Measurements from ENCODE around the gene ZDHHC14. TPM values are rescaled to one million over a fixed set of nuclear protein-coding genes. Genes with fewer than 3 reads are reported as not detected.

The ZDHHC14 gene
- total and polyA plus RNA-seq, 4 donors = 12.3 to 46.8 (median 28.1) TPM

DNA sequence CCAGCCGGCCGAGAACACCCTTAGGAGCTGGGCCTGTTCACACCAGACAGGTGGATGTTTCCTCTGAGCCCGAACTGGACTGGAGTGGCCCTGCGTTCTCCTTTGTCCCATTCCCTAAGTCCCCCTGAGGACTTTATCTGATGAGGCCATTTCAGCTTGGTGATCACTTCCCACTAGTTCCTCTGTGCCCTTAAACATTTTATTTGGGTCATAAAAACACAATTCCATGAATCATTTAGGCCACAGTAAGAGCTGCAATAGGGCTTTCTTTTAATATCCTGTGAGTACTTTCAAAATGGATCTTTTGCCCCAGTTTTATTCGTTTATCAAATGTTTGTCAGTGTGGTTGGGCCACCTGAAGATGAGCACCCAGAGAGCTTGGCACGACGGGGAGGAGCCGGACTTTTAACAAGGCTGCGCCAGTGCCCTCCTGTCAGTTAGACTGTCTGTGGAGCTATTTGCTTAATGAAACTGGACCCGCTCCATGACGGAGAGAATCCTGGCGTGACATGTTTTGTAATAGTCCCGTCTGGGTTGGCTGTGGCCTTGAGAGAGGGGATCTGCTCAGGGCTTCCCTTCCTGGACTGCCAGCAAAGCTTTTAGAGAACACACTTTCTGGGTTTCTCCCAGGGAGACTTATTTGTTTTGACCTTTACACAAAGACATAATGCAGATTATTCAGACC is 53.5 kb downstream of the ZDHHC14 start:
- H3K9me3 ChIP-seq (ENCODE audit: control insufficient read depth, insufficient read depth, low read length) = no peaks in the 10 kb centered on the region
- peaks cover 46% of the 10 kb centered on the region for H3K4me1 ChIP-seq (ENCODE audit: control insufficient read depth, insufficient read depth, low read length)
- no peak overlapping the region for H3K4me3 ChIP-seq (ENCODE audit: low read depth, low read length)
- peak in 5 of 6 donors; percentile 47 to 86 (median 52) for DNase-seq (ENCODE audit: low read depth in 4 of 6, low spot score in 6 of 6)
- 32% methylated on average over 13 of the region's 13 CpGs for whole genome bisulfite sequencing (ENCODE audit: insufficient coverage)
- H3K36me3 ChIP-seq (ENCODE audit: control insufficient read depth, insufficient read depth, low read length) = no peaks in the 10 kb centered on the region
- H3K27me3 ChIP-seq (ENCODE audit: control insufficient read depth, insufficient read depth, low read length) = no peaks in the 10 kb centered on the region
- no peak overlapping the region for H3K27ac ChIP-seq (ENCODE audit: low read depth, low read length)

DNA sequence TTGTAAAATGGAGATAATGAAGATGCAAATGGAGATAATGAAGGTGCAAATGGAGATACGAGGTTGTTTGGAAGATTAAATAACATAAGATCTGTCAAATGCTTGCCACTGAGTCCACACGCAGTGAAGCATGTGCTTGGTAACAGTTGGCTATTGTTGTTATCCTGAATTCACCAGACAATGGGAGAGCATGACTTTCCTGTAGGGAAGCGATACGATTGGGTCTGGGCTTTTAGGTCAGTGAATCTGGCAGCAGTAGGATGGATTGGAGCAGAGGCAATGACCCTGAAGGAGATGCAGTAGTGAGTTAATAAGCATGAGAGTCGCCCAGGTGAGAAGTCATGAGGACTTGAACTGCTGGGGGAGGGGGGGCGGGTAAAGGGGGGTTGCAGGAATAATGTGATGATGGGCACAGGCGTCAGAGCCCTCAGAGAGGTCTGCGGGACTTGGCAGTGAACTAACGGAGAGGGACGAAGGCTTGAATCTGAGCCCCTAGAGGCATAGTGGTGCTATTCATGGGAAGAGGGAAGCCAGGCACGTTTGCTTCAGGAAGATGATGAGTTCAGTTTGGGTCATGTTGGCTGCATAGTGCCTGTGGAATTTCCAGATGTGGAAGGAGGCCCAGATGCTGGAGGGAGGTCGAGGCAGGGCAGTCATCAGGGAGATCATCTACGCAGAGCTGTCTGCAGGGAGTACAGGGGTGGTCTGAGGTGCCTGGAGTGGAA is 55.4 kb downstream of the ZDHHC14 start:
- H3K27me3 ChIP-seq (ENCODE audit: control insufficient read depth, insufficient read depth, low read length) = no peaks in the 10 kb centered on the region
- H3K27ac ChIP-seq (ENCODE audit: low read depth, low read length) = no peak overlapping the region
- no peak for DNase-seq (ENCODE audit: low read depth in 4 of 6, low spot score in 6 of 6)
- peaks cover 46% of the 10 kb centered on the region for H3K4me1 ChIP-seq (ENCODE audit: control insufficient read depth, insufficient read depth, low read length)
- no peak overlapping the region for H3K4me3 ChIP-seq (ENCODE audit: low read depth, low read length)
- 50% methylated on average over 13 of the region's 13 CpGs for WGBS (ENCODE audit: insufficient coverage)
- H3K9me3 ChIP-seq (ENCODE audit: control insufficient read depth, insufficient read depth, low read length) = no peaks in the 10 kb centered on the region
- no peaks in the 10 kb centered on the region for H3K36me3 ChIP-seq (ENCODE audit: control insufficient read depth, insufficient read depth, low read length)

DNA sequence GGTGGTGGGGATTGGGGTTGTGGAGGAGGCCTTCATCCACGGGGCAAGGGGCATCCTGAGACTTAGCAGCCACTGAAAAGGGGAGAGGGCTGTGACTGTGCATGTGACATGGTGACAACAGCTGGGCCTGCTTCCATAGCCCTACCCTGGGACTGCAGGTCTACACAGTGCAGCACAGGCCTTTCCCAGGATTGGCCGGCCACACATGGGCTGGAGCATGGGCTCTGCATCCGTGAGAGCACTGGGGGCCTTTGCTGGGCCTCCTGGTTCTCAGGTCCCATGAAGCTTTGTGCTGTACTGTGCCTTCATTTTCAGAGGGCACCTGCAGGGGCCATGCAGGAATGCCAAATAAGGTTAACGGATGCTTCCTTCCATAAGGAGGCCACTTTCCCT is 56.0 kb downstream of the ZDHHC14 start:
- H3K27ac ChIP-seq (ENCODE audit: low read depth, low read length) = no peak overlapping the region
- H3K36me3 ChIP-seq (ENCODE audit: control insufficient read depth, insufficient read depth, low read length) = no peaks in the 10 kb centered on the region
- no peaks in the 10 kb centered on the region for H3K27me3 ChIP-seq (ENCODE audit: control insufficient read depth, insufficient read depth, low read length)
- H3K4me1 ChIP-seq (ENCODE audit: control insufficient read depth, insufficient read depth, low read length) = peaks cover 42% of the 10 kb centered on the region
- H3K4me3 ChIP-seq (ENCODE audit: low read depth, low read length) = no peak overlapping the region
- 87% methylated on average over 3 of the region's 4 CpGs for WGBS (ENCODE audit: insufficient coverage)
- no peak for DNase-seq (ENCODE audit: low read depth in 4 of 6, low spot score in 6 of 6)
- no peaks in the 10 kb centered on the region for H3K9me3 ChIP-seq (ENCODE audit: control insufficient read depth, insufficient read depth, low read length)

DNA sequence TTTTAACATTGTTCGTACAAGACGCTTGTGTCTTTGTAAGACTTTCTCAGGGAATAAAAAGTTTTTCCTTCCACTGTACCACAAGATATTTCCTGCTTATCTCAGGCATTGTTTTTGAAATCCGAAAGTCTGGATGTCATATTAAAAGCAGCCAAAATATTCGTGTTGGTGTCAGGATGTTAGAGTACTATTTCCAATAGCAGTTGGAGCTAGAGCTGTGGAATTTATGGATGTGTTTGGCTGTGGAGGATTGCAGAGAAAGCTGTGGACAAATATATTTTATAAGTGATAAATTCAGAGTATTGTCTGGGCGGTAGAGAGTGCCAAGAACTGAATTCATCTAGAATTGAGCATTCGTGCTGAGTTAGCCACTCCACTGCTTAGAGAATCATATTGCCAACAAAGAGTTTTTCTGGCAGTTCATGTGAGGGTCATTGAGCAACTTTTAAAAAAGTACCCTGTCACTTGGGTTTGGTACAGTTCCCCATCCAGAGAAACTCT is 57.7 kb downstream of the ZDHHC14 start:
- H3K4me3 ChIP-seq (ENCODE audit: low read depth, low read length) = no peak overlapping the region
- no peak overlapping the region for H3K27ac ChIP-seq (ENCODE audit: low read depth, low read length)
- no peaks in the 10 kb centered on the region for H3K9me3 ChIP-seq (ENCODE audit: control insufficient read depth, insufficient read depth, low read length)
- peaks cover 29% of the 10 kb centered on the region for H3K4me1 ChIP-seq (ENCODE audit: control insufficient read depth, insufficient read depth, low read length)
- DNase-seq (ENCODE audit: low read depth in 4 of 6, low spot score in 6 of 6) = peak in 1 of 6 donors; percentile 32
- no peaks in the 10 kb centered on the region for H3K27me3 ChIP-seq (ENCODE audit: control insufficient read depth, insufficient read depth, low read length)
- H3K36me3 ChIP-seq (ENCODE audit: control insufficient read depth, insufficient read depth, low read length) = no peaks in the 10 kb centered on the region
- 67% methylated on average over 1 of the region's 6 CpGs for WGBS (ENCODE audit: insufficient coverage)

DNA sequence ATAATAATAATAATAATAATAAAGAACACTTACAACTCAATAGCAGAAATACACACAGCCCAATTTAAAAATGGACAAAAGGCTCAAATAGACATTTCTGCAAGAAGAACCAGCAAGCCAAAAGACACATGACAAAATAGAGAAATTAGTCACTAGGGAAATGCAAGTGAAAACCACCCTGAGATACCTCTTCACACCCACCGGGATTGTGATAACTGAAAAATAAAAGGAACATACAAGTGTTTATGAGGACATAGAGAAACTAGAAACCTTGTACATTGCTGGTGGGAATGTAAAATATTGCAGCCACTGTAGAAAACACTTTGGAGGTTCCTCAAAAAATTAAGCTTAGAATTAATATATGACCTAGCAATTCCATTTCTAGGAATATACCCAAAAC is 59.2 kb downstream of the ZDHHC14 start:
- Histone ChIP-seq H3K4me3 (ENCODE audit: low read depth, low read length) (no peak overlapping the region), H3K36me3 (ENCODE audit: control insufficient read depth, insufficient read depth, low read length) (no peaks in the 10 kb centered on the region), H3K4me1 (ENCODE audit: control insufficient read depth, insufficient read depth, low read length) (peaks cover 18% of the 10 kb centered on the region), H3K9me3 (ENCODE audit: control insufficient read depth, insufficient read depth, low read length) (no peaks in the 10 kb centered on the region), H3K27ac (ENCODE audit: low read depth, low read length) (no peak overlapping the region), H3K27me3 (ENCODE audit: control insufficient read depth, insufficient read depth, low read length) (no peaks in the 10 kb centered on the region)
- WGBS (ENCODE audit: insufficient coverage) = no CpG with 5 or more reads among the region's 1 CpG
- DNase-seq (ENCODE audit: low read depth in 4 of 6, low spot score in 6 of 6) = no peak

DNA sequence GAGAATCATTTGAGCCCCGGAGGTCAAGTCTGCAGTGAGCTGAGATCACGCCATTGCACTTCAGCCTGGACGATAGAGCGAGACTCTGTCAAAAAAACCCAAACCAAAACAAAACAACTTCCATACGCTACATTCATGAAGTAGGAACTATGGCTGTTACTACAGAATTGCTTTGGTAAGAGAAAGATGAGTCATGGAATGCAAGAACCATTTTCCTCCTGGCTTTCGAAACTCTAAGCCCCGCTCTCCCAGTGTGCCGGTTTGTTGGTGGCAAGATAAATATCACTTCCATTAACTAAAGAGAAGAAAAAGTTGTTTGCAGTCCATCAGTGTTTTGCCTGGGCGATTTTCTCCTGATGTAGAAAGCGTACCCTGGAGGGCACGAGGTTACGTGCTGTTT is 61.3 kb downstream of the ZDHHC14 start:
- H3K27me3 ChIP-seq (ENCODE audit: control insufficient read depth, insufficient read depth, low read length) = no peaks in the 10 kb centered on the region
- peaks cover under 1% of the 10 kb centered on the region for H3K4me1 ChIP-seq (ENCODE audit: control insufficient read depth, insufficient read depth, low read length)
- no peak for DNase-seq (ENCODE audit: low read depth in 4 of 6, low spot score in 6 of 6)
- H3K9me3 ChIP-seq (ENCODE audit: control insufficient read depth, insufficient read depth, low read length) = no peaks in the 10 kb centered on the region
- H3K27ac ChIP-seq (ENCODE audit: low read depth, low read length) = no peak overlapping the region
- H3K4me3 ChIP-seq (ENCODE audit: low read depth, low read length) = no peak overlapping the region
- WGBS (ENCODE audit: insufficient coverage) = 96% methylated on average over 4 of the region's 12 CpGs
- no peaks in the 10 kb centered on the region for H3K36me3 ChIP-seq (ENCODE audit: control insufficient read depth, insufficient read depth, low read length)

DNA sequence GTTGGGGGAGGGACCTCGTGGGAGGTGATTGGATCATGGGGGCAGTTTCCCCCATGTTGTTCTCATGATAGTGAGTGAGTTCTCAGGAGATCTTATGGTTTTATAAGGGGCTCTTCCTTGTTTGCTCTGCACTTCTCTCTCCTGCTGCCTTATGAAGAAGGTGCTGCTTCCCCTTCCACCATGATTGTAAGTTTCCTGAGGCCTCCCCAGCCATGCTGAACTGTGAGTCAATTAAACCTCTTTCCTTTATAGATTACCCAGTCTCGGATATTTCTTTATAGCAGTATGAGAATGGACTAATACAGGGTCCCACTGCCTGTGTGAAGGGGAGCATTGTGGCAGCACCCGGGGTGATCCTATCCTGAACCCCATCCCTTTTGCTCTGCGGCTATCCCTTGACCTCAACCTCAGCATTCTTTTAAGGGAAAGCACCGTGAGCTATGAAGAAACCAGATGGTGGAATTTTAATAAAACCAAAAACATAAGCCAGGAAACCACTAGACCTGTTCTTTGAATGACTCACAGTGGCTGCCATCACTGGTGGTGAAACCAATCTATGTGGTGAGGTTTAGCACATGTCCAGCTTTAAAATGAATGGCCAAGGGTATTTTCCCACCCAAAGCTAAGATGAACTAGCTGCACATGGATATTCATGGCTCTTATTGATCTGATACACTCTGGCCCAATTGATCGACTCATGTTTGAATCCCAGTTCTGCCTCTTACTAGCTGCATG is 62.2 kb downstream of the ZDHHC14 start:
- Histone ChIP-seq H3K4me1 (ENCODE audit: control insufficient read depth, insufficient read depth, low read length) (no peaks in the 10 kb centered on the region), H3K27ac (ENCODE audit: low read depth, low read length) (no peak overlapping the region), H3K36me3 (ENCODE audit: control insufficient read depth, insufficient read depth, low read length) (no peaks in the 10 kb centered on the region), H3K27me3 (ENCODE audit: control insufficient read depth, insufficient read depth, low read length) (no peaks in the 10 kb centered on the region), H3K9me3 (ENCODE audit: control insufficient read depth, insufficient read depth, low read length) (no peaks in the 10 kb centered on the region), H3K4me3 (ENCODE audit: low read depth, low read length) (no peak overlapping the region)
- DNase-seq (ENCODE audit: low read depth in 4 of 6, low spot score in 6 of 6) = no peak
- WGBS (ENCODE audit: insufficient coverage) = 75% methylated on average over 1 of the region's 6 CpGs

DNA sequence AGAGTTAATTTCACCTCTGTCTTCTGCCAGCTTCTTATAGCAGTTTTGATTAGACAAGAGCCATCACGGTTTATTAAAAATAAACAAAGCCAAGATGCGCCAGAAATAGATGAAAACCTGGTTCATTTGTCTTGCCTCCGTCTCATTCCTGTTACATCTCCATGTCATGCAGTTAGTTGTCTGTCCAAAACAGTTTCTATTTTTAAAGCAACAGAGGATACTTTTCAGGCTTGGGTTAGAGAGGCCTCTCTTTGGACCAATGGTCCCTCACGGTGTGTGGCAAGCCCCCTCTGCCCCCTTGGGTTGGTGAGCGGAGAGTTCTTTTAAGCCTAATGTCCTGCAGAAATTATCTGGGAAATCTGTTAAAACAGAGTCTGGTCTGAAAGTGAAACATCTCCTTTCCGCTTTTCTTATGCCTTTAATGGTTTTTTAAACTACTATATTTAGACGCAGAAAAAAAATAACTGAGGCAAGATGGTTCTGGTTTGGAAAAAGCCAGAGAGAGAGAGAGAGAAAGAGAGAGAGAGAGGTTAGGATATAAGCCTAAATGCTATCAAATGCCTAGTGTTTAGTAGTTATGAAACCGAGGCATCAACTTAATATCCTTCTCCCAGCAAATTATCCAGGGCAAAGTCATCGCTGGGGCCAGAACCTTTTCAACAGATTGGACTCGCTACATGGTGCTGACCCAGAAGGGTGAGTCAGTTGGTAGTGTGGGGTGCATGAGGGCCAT is 64.5 kb downstream of the ZDHHC14 start:
- no peak overlapping the region for H3K4me3 ChIP-seq (ENCODE audit: low read depth, low read length)
- 90% methylated on average over 2 of the region's 10 CpGs for WGBS (ENCODE audit: insufficient coverage)

DNA sequence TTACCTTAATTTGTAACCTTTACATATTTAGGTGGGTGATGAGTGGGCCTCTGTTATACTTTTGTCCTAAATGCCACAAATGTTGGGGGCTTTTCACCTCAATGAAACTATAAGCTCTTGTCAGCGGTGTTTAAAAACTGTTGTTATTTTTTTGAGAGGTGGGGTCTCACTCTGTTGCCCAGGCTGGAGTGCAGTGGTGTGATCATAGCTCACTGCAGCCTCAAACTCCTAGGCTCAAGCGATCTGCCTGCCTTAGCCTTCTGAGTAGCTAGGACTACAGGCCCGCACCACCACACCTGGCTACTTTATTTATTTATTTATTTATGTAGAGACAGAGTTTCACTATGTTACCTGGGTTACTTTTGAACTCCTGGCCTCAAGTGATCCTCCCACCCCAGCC is 66.7 kb downstream of the ZDHHC14 start:
- no peaks in the 10 kb centered on the region for H3K4me1 ChIP-seq (ENCODE audit: control insufficient read depth, insufficient read depth, low read length)
- no peaks in the 10 kb centered on the region for H3K27me3 ChIP-seq (ENCODE audit: control insufficient read depth, insufficient read depth, low read length)
- whole genome bisulfite sequencing (ENCODE audit: insufficient coverage) = 100% methylated on average over 1 of the region's 3 CpGs
- H3K9me3 ChIP-seq (ENCODE audit: control insufficient read depth, insufficient read depth, low read length) = no peaks in the 10 kb centered on the region
- DNase-seq (ENCODE audit: low read depth in 4 of 6, low spot score in 6 of 6) = no peak
- no peak overlapping the region for H3K27ac ChIP-seq (ENCODE audit: low read depth, low read length)
- H3K4me3 ChIP-seq (ENCODE audit: low read depth, low read length) = no peak overlapping the region
- no peaks in the 10 kb centered on the region for H3K36me3 ChIP-seq (ENCODE audit: control insufficient read depth, insufficient read depth, low read length)

More for the DNA sequence above, 64.5 kb downstream of the ZDHHC14 start:
- Histone ChIP-seq H3K9me3 (ENCODE audit: control insufficient read depth, insufficient read depth, low read length) (no peaks in the 10 kb centered on the region), H3K4me1 (ENCODE audit: control insufficient read depth, insufficient read depth, low read length) (no peaks in the 10 kb centered on the region), H3K27me3 (ENCODE audit: control insufficient read depth, insufficient read depth, low read length) (no peaks in the 10 kb centered on the region), H3K27ac (ENCODE audit: low read depth, low read length) (no peak overlapping the region), H3K36me3 (ENCODE audit: control insufficient read depth, insufficient read depth, low read length) (no peaks in the 10 kb centered on the region)
- DNase-seq (ENCODE audit: low read depth in 4 of 6, low spot score in 6 of 6) = no peak

All from spinal cord (tissue), 10 donors.